ENCODE data around the gene SLC25A13. TPM values are rescaled to one million over a fixed set of nuclear protein-coding genes. Genes with fewer than 3 reads are reported as not detected.

Gene SLC25A13
- total RNA-seq, 1 donor: 19.2 TPM

DNA sequence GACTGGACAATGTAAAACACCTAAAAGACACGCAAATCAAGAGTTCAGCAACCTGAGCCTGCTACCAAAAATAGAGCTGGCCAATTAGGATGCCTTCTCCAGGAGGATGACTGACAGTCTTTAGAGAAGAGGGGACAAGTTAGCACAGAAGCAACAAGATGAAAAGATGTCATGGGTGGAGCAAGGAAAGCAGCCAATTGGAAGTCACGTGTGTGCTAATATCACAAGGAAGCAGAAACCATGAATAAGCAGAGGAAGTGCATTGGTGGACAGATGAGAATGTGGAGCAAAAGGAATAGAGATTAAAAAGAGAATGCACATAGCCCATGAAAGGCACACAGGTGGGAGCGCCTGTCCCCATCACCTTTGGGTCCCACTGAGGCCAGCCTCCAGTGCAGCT is 148.1 kb downstream of the SLC25A13 start:
- no peak for DNase-seq (ENCODE audit: insufficient read length, low spot score, missing footprints)
- Histone ChIP-seq H3K9me3 (ENCODE audit: low read depth, low read length) (no peaks in the 10 kb centered on the region), H3K79me2 (ENCODE audit: insufficient read depth, low read length) (no peaks in the 10 kb centered on the region), H4K20me1 (ENCODE audit: insufficient read depth, low read length) (no peaks in the 10 kb centered on the region), H3K4me2 (ENCODE audit: insufficient read depth, low read length) (no peak overlapping the region), H3K4me1 (ENCODE audit: insufficient read depth, low read length) (no peaks in the 10 kb centered on the region), H3K4me3 (ENCODE audit: insufficient read depth, low read length) (no peak overlapping the region), H3K27ac (ENCODE audit: low read depth, low read length) (no peak overlapping the region), H3K27me3 (ENCODE audit: insufficient read depth, low read length) (no peaks in the 10 kb centered on the region), H2AFZ (ENCODE audit: low read length) (no peak overlapping the region), H3K36me3 (ENCODE audit: insufficient read depth, low read length) (peaks cover 4% of the 10 kb centered on the region)
- TF ChIP-seq, protein P1, sequence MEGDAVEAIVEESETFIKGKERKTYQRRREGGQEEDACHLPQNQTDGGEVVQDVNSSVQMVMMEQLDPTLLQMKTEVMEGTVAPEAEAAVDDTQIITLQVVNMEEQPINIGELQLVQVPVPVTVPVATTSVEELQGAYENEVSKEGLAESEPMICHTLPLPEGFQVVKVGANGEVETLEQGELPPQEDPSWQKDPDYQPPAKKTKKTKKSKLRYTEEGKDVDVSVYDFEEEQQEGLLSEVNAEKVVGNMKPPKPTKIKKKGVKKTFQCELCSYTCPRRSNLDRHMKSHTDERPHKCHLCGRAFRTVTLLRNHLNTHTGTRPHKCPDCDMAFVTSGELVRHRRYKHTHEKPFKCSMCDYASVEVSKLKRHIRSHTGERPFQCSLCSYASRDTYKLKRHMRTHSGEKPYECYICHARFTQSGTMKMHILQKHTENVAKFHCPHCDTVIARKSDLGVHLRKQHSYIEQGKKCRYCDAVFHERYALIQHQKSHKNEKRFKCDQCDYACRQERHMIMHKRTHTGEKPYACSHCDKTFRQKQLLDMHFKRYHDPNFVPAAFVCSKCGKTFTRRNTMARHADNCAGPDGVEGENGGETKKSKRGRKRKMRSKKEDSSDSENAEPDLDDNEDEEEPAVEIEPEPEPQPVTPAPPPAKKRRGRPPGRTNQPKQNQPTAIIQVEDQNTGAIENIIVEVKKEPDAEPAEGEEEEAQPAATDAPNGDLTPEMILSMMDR (IDR thresholded peaks at IDR 0.05; ENCODE audit: extremely low read depth, low read depth, low read length): no peak

DNA sequence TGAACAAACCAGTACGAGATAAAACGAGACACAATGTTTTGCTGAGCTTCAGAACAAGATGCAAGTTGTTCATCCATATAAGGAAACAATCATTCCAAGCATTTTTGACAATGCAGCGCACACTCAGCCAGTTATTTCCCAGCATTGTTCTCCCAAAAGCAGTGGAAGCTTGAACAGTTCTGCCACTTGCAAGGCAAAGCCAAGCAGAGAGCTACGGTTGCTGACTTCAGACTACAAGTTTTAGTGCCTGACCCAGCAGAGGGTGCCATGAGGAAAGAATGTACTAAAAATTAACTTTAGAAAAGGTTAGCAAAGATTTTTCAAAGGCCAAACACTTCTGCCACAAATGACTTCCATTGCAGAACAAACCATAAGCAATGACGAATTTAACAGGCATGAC is 152.5 kb downstream of the SLC25A13 start:
- Histone ChIP-seq H4K20me1 (ENCODE audit: insufficient read depth, low read length) (no peaks in the 10 kb centered on the region), H3K36me3 (ENCODE audit: insufficient read depth, low read length) (peaks cover 4% of the 10 kb centered on the region), H3K27ac (ENCODE audit: low read depth, low read length) (no peak overlapping the region), H3K27me3 (ENCODE audit: insufficient read depth, low read length) (no peaks in the 10 kb centered on the region), H3K9me3 (ENCODE audit: low read depth, low read length) (no peaks in the 10 kb centered on the region), H3K4me3 (ENCODE audit: insufficient read depth, low read length) (no peak overlapping the region), H3K4me2 (ENCODE audit: insufficient read depth, low read length) (no peak overlapping the region), H3K79me2 (ENCODE audit: insufficient read depth, low read length) (no peaks in the 10 kb centered on the region), H2AFZ (ENCODE audit: low read length) (no peak overlapping the region), H3K4me1 (ENCODE audit: insufficient read depth, low read length) (no peaks in the 10 kb centered on the region)
- TF ChIP-seq, protein P1 (IDR thresholded peaks at IDR 0.05; ENCODE audit: extremely low read depth, low read depth, low read length): no peak
- no peak for DNase-seq (ENCODE audit: insufficient read length, low spot score, missing footprints)

DNA sequence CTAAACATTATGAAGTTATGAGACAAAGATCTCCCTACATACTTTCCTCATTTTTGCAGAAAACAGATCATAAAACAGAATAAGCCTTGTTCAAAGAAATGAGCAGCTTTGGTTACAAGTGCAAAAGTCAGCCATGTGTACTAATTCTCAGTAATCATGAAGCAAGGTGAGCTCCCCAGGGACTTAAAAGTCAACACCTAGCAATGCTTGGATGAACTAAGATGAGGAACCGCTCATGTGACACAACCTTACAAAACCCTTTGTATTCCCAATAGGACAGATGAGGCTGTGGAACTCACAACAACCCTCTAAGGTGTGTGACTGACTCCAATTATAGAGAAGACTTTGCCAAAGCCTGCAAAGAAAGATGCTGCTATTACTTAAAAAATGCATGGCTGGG is 154.5 kb downstream of the SLC25A13 start:
- H3K4me2 ChIP-seq (ENCODE audit: insufficient read depth, low read length): no peak overlapping the region
- no peaks in the 10 kb centered on the region for H3K4me1 ChIP-seq (ENCODE audit: insufficient read depth, low read length)
- no peaks in the 10 kb centered on the region for H3K27me3 ChIP-seq (ENCODE audit: insufficient read depth, low read length)
- DNase-seq (ENCODE audit: insufficient read length, low spot score, missing footprints): no peak
- H3K36me3 ChIP-seq (ENCODE audit: insufficient read depth, low read length): peaks cover 11% of the 10 kb centered on the region
- TF ChIP-seq, protein P1 (IDR thresholded peaks at IDR 0.05; ENCODE audit: extremely low read depth, low read depth, low read length): no peak
- H3K27ac ChIP-seq (ENCODE audit: low read depth, low read length): no peak overlapping the region
- H3K9me3 ChIP-seq (ENCODE audit: low read depth, low read length): no peaks in the 10 kb centered on the region
- no peaks in the 10 kb centered on the region for H3K79me2 ChIP-seq (ENCODE audit: insufficient read depth, low read length)
- H2AFZ ChIP-seq (ENCODE audit: low read length): no peak overlapping the region
- no peak overlapping the region for H3K4me3 ChIP-seq (ENCODE audit: insufficient read depth, low read length)
- H4K20me1 ChIP-seq (ENCODE audit: insufficient read depth, low read length): no peaks in the 10 kb centered on the region

GRCh38 chr7:96161897-96162296 is 160.0 kb downstream of the SLC25A13 start:
- Histone ChIP-seq H3K4me1 (ENCODE audit: insufficient read depth, low read length) (no peaks in the 10 kb centered on the region), H3K9me3 (ENCODE audit: low read depth, low read length) (no peaks in the 10 kb centered on the region), H4K20me1 (ENCODE audit: insufficient read depth, low read length) (no peaks in the 10 kb centered on the region), H3K27ac (ENCODE audit: low read depth, low read length) (no peak overlapping the region), H3K4me3 (ENCODE audit: insufficient read depth, low read length) (no peak overlapping the region), H3K36me3 (ENCODE audit: insufficient read depth, low read length) (peaks cover 7% of the 10 kb centered on the region), H2AFZ (ENCODE audit: low read length) (no peak overlapping the region), H3K79me2 (ENCODE audit: insufficient read depth, low read length) (no peaks in the 10 kb centered on the region), H3K4me2 (ENCODE audit: insufficient read depth, low read length) (no peak overlapping the region), H3K27me3 (ENCODE audit: insufficient read depth, low read length) (no peaks in the 10 kb centered on the region)
- TF ChIP-seq, protein P1 (IDR thresholded peaks at IDR 0.05; ENCODE audit: extremely low read depth, low read depth, low read length): no peak
- no peak for DNase-seq (ENCODE audit: insufficient read length, low spot score, missing footprints)

All from osteoblast (primary cell).